Colonic mucosa (tissue), 4 donors: Measurements from ENCODE around the gene SOX8. TPM values are rescaled to one million over a fixed set of nuclear protein-coding genes. Genes with fewer than 3 reads are reported as not detected.

ENCODE experiments used
- DNase-seq: peaks from one replicate; pipeline ENCODE4 v3.0.0-alpha.2; 2020
- H3K27ac ChIP-seq: fragments of 200-600 bp; one replicate; pipeline ENCODE4 v1.8.0; 2021
- H3K27me3 ChIP-seq: fragments of 200-600 bp; one replicate; pipeline ENCODE4 v1.8.0; 2021
- H3K36me3 ChIP-seq: fragments of 200-600 bp; one replicate; pipeline ENCODE4 v1.8.0; 2021
- H3K4me1 ChIP-seq: fragments of 200-600 bp; one replicate; pipeline ENCODE4 v1.8.0; 2021; ENCODE audit warnings: mild to moderate bottlenecking
- H3K4me3 ChIP-seq: fragments of 200-600 bp; one replicate; pipeline ENCODE4 v1.8.0; 2021
- H3K9ac ChIP-seq, 2 donors: one replicate each; pipeline ENCODE4 v1.7.0; 2013; ENCODE audit warnings: control low read depth in 2 of 2, low read depth in 2 of 2, low read length in 2 of 2
- H3K9me3 ChIP-seq: fragments of 200-600 bp; one replicate; pipeline ENCODE4 v1.8.0; 2021
- CTCF ChIP-seq: fragments of 200-600 bp; IDR thresholded peaks from one replicate; pipeline ENCODE4 v1.8.0; 2022; ENCODE audit warnings: antibody characterized with exemption, mild to moderate bottlenecking
- intact Hi-C: fragments of 100-400 bp; cut with DNase I; formaldehyde crosslinking; loops from one replicate; pipeline ENCODE4 v1.14.1; 2022
- total RNA-seq, 2 donors: library from RNA; stranded (reverse); fragmentation: NEBNext Ultra II Directional in 1 of 2; extraction: Animal tissue kit (Norgen Biotek cat#: 25700) in 1 of 2; gene quantifications; one replicate each; pipeline ENCODE4 v1.2.1, GENCODE V29; 2021
- donor health status: healthy.
- donor health status: DM: no; HTN: no; CAD: no.
- donor health status: DM: no; HTN: no; CAD: no.

Gene SOX8
- total RNA-seq, 2 donors from 2014 or later, result 0.20 to 0.61 TPM

GRCh38 chr16:937311-937710 lies 44.3 kb upstream of the SOX8 start:
- DNase-seq, result no peak
- Histone ChIP-seq H3K4me1 (no peaks in the 10 kb centered on the region), H3K27me3 (no peaks in the 10 kb centered on the region), H3K9ac (no peak overlapping the region), H3K9me3 (no peaks in the 10 kb centered on the region), H3K36me3 (no peaks in the 10 kb centered on the region), H3K4me3 (no peak overlapping the region), H3K27ac (no peak overlapping the region)
- intact Hi-C loops, result no loop called here
- TF ChIP-seq CTCF, result no peak

GRCh38 chr16:937723-938122 lies 43.8 kb upstream of the SOX8 start:
- Histone ChIP-seq H3K4me3 (no peak overlapping the region), H3K27ac (no peak overlapping the region), H3K9me3 (no peaks in the 10 kb centered on the region), H3K9ac (no peak overlapping the region), H3K27me3 (no peaks in the 10 kb centered on the region), H3K36me3 (no peaks in the 10 kb centered on the region), H3K4me1 (no peaks in the 10 kb centered on the region)
- intact Hi-C loops, result no loop called here
- no peak for DNase-seq
- no peak for TF ChIP-seq CTCF

GRCh38 chr16:938136-938535 lies 43.4 kb upstream of the SOX8 start:
- H3K9ac ChIP-seq, result no peak overlapping the region
- TF ChIP-seq CTCF, result no peak
- no peaks in the 10 kb centered on the region for H3K4me1 ChIP-seq
- H3K27me3 ChIP-seq, result no peaks in the 10 kb centered on the region
- no peak overlapping the region for H3K4me3 ChIP-seq
- H3K9me3 ChIP-seq, result no peaks in the 10 kb centered on the region
- H3K36me3 ChIP-seq, result no peaks in the 10 kb centered on the region
- no peak overlapping the region for H3K27ac ChIP-seq
- intact Hi-C loops, result no loop called here
- DNase-seq, result no peak

GRCh38 chr16:938752-939151 lies 42.8 kb upstream of the SOX8 start:
- Histone ChIP-seq H3K4me3 (no peak overlapping the region), H3K9me3 (no peaks in the 10 kb centered on the region), H3K27me3 (no peaks in the 10 kb centered on the region), H3K36me3 (no peaks in the 10 kb centered on the region), H3K4me1 (no peaks in the 10 kb centered on the region), H3K27ac (no peak overlapping the region), H3K9ac (no peak overlapping the region)
- no peak for TF ChIP-seq CTCF
- intact Hi-C loops, result no loop called here
- no peak for DNase-seq

- Histone ChIP-seq H3K36me3 (no peaks in the 10 kb centered on the region), H3K27ac (no peak overlapping the region), H3K27me3 (no peaks in the 10 kb centered on the region), H3K4me3 (no peak overlapping the region), H3K4me1 (no peaks in the 10 kb centered on the region), H3K9ac (no peak overlapping the region), H3K9me3 (no peaks in the 10 kb centered on the region)
- no peak for DNase-seq
- no peak for TF ChIP-seq CTCF
- intact Hi-C loops, result no loop called here
Measured at GRCh38 chr16:939311-939710, 42.3 kb upstream of the SOX8 start.

GRCh38 chr16:939941-940340 lies 41.6 kb upstream of the SOX8 start:
- Histone ChIP-seq H3K9ac (no peak overlapping the region), H3K4me1 (no peaks in the 10 kb centered on the region), H3K9me3 (no peaks in the 10 kb centered on the region), H3K27me3 (no peaks in the 10 kb centered on the region), H3K27ac (no peak overlapping the region), H3K36me3 (no peaks in the 10 kb centered on the region), H3K4me3 (no peak overlapping the region)
- TF ChIP-seq CTCF, result no peak
- no peak for DNase-seq
- intact Hi-C loops, result no loop called here
